GM19193 (cell line): ENCODE measurements around the gene DOCK4.

Experiments
- POLR2A ChIP-seq: IDR thresholded peaks from 4 replicates; pipeline ENCODE4 v1.6.1; 2011; ENCODE audit not compliant: insufficient read depth, insufficient read length; ENCODE audit errors: extremely low read depth

Gene DOCK4

DNA sequence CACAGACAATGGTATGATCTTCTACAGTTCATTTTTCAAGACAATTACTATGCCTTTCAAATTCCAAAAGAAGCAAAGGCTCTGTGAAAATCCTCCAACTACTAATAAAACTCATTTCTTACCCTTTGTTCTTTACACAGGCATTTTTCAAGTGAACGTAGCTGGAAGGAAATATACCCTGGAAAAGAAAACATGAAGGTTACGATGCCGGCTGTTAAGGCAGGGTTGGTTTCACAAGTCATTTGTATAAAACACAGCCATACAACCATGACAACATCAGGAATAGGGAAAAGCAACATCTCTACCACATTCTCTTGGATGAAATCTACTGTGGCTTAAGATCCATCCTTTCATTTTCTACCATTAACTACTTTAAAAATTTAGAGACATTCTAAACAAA, 207.9 kb downstream of the DOCK4 start:
- TF ChIP-seq POLR2A: no peak

DNA sequence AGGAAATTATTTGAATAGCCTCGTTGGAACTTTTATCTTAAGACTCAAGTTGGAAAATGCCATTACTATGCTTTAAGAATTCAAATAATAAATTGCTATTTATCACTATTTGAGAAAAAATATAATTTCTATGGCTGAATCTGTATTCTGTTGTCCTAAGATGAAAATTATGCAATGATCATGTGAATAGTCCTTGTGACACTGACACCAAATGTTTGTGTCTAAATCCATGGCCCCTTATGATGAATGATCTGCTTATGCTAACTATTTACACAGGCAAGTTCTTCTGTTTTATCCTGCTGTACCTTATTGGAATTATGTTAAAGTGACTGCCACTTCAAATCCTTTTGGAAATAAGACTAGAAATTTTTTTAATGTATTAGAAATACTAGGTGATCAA, 208.7 kb downstream of the DOCK4 start:
- TF ChIP-seq POLR2A: no peak

DNA sequence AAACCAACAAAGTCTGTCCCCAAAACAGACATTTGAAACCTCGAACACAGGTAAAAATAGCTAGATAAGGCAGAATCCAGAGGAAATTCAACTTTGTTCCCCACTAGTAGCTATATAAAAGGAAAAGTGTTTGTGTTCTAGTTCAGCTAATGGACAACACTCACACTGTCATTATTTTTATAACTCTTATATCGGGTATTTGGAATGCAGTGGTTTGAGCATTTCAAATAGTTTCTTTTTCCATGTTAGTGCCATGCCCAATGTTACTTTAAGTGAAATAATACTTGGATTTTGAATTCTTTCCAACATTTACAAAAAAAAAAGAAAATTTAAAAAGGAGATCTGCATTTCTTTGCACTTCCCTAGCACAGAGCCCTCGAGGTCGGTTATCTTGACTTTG, 213.6 kb downstream of the DOCK4 start:
- no peak for TF ChIP-seq POLR2A

DNA sequence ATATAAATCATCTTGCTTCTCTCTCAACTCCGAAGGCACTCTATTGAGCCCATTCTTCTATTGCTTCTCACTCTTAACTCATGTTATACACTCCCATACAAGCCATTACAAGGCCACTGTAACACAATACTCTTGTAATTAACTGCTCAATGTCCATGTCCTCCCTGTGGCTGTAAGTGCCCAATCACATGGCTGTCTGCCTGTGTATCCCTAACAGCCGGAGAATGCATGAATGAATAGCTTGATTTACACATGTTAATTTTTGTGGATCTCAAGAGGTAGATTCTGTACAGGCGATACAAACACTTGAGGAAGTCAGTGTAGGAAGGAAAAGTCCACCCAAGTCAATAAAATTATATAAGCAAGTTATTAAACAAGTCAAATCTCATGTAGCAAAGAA, 215.6 kb downstream of the DOCK4 start:
- no peak for TF ChIP-seq POLR2A

GRCh38 chr7:111987886-111988285, 218.3 kb downstream of the DOCK4 start:
- no peak for TF ChIP-seq POLR2A

GRCh38 chr7:111987115-111987826, 218.9 kb downstream of the DOCK4 start:
- TF ChIP-seq POLR2A: no peak

DNA sequence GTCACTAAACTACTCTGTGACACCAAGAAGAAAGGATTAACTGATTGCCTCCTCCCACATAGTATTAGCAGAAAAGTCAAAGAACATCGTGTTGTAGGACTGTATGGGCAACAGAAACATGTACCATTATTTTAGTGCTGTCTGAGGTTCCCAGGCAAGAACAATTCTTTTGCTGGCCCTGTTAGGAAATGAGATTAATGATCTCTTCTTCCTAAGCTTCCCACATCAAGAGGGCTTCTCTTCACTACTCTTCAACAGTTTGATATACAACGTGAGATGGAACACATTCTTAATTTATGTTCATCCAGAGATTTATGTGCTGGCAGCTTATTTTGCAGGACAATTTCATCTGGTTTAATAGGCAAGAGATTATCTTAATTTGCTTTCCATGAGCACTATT, 219.6 kb downstream of the DOCK4 start:
- TF ChIP-seq POLR2A: no peak

DNA sequence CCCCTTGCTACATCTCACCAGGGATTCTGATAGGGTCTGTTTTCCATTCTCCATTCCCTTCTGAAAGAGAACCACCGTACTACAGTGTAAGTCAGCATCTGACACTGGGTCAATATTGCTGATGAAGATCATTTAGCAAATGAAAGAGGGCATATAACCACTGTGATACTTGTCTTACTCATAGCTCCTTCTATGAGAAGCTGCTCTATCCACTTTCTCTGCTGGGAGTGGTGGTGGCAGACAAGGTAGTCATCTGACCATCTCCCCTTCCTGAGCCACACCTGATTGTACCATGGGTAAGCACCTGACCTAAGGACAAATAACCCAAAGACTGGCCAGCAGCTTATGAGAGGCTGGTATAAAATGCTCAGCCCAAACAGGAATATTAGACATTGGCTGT, 220.4 kb downstream of the DOCK4 start:
- no peak for TF ChIP-seq POLR2A

DNA sequence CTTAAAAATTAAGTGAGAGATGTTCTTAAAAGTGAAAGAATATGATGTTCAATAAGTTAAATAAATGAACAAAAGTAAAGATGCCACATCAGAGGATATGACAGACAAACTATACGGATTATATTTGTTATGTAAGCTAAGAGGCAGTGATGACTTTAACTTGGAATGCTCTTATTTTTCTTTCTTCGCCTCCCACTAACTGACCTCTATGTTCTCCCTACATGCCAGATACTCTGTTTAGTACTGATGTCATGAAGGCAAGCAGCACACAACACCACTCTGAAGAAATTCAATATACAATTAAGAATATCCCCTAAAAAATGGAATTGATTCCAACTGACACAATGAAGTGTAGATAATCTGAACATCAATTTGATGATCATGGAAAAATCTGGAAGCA, 223.4 kb downstream of the DOCK4 start:
- no peak for TF ChIP-seq POLR2A

- TF ChIP-seq POLR2A: no peak
Measured at GRCh38 chr7:111982133-111982532, 224.1 kb downstream of the DOCK4 start.

DNA sequence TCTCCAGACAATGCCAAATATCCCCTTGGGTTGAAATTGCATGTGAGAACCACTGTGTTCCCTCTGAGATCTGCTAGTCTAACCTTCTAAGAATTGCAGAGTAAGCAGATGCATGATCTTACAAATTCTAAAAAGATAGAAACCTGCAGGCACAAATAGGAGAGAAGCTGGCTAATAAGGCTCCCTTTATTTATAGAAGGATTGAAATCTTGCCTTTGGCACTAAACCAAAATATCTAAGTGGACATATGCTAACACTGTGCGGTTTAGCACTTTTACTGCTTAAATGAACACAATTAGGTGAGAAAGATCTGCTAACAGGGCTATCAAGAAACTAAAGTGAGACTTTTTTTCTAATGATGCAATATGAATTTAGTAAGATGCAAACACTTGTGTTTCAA, 225.5 kb downstream of the DOCK4 start:
- no peak for TF ChIP-seq POLR2A

GRCh38 chr7:111975346-111975745, 230.9 kb downstream of the DOCK4 start:
- no peak for TF ChIP-seq POLR2A

GRCh38 chr7:111960984-111961383, 245.2 kb downstream of the DOCK4 start:
- no peak for TF ChIP-seq POLR2A

DNA sequence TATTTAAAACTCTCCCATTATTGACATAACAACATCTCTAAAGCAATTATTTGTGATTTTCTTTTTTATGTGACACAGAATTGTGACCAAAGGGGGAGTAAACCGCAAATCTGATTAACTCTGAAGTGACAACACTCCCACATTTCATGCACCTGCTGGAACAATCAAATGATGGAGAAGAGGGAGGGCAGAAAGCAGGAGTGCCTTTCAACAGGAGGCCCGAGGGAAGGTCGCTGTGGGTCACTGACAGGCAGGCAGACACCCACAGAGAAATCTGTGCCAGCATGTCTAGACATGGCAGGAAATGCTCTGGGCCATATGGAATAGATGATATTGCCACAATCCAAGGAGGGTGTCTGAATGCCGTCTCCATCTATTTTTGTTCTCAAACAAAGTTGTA, 247.3 kb downstream of the DOCK4 start:
- TF ChIP-seq POLR2A: no peak

DNA sequence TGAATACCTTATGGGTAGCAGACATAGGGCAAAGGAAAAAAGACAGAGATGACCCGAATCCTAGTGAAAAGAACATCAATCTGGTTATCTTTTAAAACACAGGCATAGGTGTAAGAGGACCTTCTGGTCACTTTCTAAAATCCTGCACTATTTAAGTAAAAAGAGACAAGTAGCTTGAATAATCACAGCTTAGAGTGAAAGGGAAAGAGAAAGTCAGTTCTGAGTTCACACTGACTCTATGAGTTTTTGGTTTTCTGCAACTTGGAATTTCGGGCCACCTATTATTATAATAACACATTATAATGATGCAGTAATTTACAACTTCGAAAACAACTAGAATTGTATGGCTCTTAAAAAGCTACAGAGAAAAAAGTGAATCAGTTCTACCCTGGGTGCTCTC, 247.8 kb downstream of the DOCK4 start:
- no peak for TF ChIP-seq POLR2A

- TF ChIP-seq POLR2A: no peak
Measured at GRCh38 chr7:111955616-111956015, 250.6 kb downstream of the DOCK4 start.
